Measurements from ENCODE around the gene TPPP. TPM values are rescaled to one million over a fixed set of nuclear protein-coding genes. Genes with fewer than 3 reads are reported as not detected.
"Not testable (repeated sequence)": the region's sequence is repeated elsewhere in the genome, so short reads cannot be mapped to it uniquely, and the experiment has no call there.

The TPPP gene
- total RNA-seq, 1 donor from 2014 or later, result 1.1 TPM

- DNase-seq, result not testable (repeated sequence)
These were observed 567 bp downstream of the TPPP start for GRCh38 chr5:692529-693041.

DNA sequence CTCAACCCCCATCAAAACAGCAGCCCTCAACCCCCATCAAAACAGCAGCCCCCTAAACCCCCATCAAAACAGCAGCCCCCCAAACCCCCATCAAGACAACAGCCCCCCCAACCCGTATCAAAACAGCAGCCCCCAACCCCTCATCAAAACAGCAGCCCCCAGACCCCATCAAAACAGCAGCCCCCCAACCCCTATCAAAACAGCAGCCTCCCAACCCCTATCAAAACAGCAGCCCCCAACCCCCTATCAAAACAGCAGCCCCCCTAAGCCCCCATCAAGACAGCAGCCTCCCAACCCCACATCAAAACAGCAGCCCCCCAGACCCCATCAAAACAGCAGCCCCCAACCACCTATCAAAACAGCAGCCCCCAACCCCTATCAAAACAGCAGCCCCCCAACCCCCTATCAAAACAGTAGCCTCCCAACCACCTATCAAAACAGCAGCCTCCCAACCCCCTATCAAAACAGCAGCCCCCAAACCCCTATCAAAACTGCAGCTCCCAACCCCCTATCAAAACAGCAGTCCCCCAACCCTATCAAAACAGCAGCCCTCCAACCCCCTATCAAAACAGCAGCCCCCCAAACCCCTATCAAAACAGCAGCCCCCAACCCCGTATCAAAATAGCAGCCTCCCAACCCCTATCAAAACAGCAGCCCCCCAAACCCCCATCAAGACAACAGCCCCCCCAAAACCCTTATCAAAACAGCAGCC lies 1.2 kb downstream of the TPPP start:
- no peak for DNase-seq

GRCh38 chr5:691049-691448 lies 2.1 kb downstream of the TPPP start:
- DNase-seq, result not testable (repeated sequence)

GRCh38 chr5:690293-690692 lies 2.9 kb downstream of the TPPP start:
- not testable (repeated sequence) for DNase-seq

GRCh38 chr5:688348-689010 lies 4.7 kb downstream of the TPPP start:
- not testable (repeated sequence) for DNase-seq

DNA sequence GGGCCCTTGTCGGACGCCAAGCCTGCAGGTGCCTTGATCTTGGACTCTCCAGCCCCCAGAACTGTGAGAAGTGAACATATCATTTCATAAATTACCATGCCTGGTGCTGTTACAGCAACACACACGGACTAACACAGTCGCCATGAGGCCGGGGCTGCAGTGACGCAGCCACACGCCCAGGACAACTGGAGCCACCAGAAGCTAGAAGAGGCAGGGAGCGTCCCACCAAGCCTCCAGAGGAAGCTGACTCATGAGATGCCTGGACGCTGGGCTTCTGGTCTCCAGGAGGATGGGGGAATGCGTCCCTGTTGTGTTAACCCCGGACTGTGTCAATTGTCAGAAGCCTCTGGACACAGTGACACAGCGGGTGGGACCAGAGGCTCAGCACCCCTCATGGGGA lies 6.2 kb downstream of the TPPP start:
- not testable (repeated sequence) for DNase-seq

GRCh38 chr5:686172-686523 lies 7.0 kb downstream of the TPPP start:
- DNase-seq, result not testable (repeated sequence)

- no peak for DNase-seq
These were observed 7.6 kb downstream of the TPPP start for GRCh38 chr5:685262-686171.

- no peak for DNase-seq
These were observed 8.4 kb downstream of the TPPP start for GRCh38 chr5:684751-685216.

DNA sequence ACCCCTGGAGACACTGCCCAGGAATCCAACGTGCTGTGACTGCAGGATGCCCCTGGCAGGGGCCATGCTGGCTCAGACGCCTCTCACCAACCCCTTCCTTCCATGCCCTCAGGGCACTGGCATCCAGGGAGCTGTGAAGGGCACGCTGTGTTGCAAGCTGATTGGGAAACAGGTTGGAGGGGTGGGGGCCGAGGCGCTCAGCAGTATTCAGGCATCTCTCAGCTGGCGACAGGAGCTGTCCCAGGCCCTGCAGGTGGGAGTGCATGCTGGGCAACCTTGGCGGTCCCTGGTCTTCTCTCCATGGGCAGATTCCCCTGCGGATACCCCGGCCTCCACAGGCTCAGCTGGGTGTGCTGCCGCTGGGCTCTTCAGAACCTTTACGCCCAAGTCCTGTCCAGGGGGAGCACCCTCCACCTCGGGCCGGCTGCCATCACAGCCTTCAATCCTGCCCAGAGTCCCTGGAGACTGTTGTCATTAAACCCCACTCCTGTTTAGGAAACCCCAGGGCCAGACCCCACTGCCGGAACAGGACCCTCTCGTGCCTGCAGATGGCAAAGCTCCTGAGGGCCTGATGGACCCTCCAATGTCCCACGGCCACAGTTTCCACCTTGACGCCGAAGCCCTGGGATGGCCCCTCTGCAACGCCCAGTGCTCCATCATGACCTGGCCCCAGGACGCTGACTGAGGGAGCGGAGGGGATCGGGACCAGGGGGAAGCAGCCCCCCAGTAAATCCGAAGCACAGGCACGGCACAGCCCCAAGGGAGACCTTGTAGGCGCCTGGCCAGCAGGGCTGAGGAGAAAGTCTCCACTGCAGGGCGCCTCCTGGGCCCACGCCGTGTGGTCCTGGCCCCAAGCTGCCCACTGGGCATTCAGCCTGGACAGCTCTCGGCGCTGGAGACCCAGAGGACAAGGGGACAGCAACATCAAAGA lies 9.3 kb downstream of the TPPP start:
- DNase-seq, result no peak

GRCh38 chr5:682651-683358 lies 10.3 kb downstream of the TPPP start:
- not testable (repeated sequence) for DNase-seq

GRCh38 chr5:682216-682615 lies 10.9 kb downstream of the TPPP start:
- not testable (repeated sequence) for DNase-seq

- DNase-seq, result not testable (repeated sequence)
These were observed 11.6 kb downstream of the TPPP start for GRCh38 chr5:681317-682191.

GRCh38 chr5:680836-681235 lies 12.3 kb downstream of the TPPP start:
- not testable (repeated sequence) for DNase-seq

DNA sequence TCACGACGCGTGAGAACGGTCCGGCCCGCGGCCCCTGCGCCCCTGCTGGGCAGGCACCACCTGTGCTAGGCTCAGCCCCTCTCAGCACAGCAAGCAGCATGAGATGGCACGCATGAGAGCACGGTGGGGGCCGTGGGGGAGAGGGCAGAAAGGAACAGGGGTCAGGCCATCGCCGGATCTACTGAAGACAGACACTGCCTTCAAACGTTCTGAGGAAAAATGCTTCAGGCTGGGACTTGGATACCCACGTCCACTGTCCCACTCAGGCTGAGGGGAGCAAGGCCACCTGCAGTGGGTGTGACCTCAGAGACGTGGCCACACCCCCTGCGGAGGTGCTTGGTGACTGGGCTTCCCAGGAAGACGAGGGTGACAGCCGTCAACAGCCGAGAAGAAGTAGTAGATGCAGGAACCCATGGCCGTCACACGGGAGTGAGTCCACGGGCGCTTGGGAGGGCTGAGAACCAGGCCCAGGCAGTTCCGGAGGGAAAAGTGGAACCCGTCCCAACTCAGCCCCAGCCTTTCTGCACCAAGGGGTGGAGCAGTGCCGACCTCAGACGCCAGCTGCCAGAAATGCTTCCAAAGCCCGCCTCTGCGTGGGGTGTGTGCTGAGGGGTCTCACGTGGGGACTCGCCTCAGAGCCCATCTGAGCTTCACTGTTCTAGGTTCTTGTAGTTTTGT lies 12.9 kb downstream of the TPPP start:
- DNase-seq, result not testable (repeated sequence)

- DNase-seq, result not testable (repeated sequence)
These were observed 13.8 kb downstream of the TPPP start for GRCh38 chr5:679166-679895.

DNA sequence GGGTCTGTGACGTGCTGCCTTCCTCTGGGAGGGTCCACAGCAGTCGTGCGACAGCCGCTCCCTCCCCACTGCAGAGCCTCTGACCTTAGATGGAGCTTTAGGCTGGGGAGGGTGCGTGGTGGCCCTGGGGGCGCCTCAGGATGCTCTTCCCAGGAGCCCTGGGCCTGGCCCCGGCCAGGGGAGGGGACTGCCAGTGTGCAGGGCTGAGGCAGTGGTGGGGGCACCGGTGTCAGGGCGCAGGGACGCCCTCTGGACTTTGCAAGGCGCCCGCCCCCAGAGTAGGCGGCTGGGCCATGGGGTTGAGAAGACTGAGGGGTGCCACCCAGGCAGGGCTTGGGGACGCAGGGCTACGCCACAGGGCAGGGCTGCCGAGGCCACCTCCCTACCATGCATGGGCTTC lies 14.6 kb downstream of the TPPP start:
- DNase-seq, result not testable (repeated sequence)
